Stomach (tissue), 4 donors: ENCODE results near the gene WHAMM.

ENCODE experiments used
- CTCF ChIP-seq, 7 experiments: fragments of 450-650 bp in 4 of 7; fragments of 200-600 bp in 3 of 7; sonication (generic) in 3 of 7; IDR thresholded peaks; one replicate each; pipeline ENCODE4 v1.5.1; 2016 to 2019; ENCODE audit warnings: antibody characterized with exemption in 7 of 7, control low read depth in 2 of 7, mild to moderate bottlenecking in 1 of 7
- EP300 ChIP-seq: sonication (generic); formaldehyde crosslinking; IDR thresholded peaks from one replicate; pipeline ENCODE4 v1.6.1; 2017; ENCODE audit warnings: antibody characterized with exemption
- POLR2A ChIP-seq, 4 donors: fragments of 450-650 bp; IDR thresholded peaks; one replicate each; pipeline ENCODE4 v1.6.1; 2016; ENCODE audit warnings: antibody characterized with exemption in 4 of 4, control low read depth in 2 of 4, mild to moderate bottlenecking in 1 of 4, moderate library complexity in 1 of 4
- POLR2AphosphoS5 ChIP-seq, 3 donors: sonication (generic); formaldehyde crosslinking; IDR thresholded peaks; one replicate each; pipeline ENCODE4 v1.6.1; 2016; ENCODE audit warnings: antibody characterized with exemption in 3 of 3

GRCh38 chr15:82807920-82808633 lies 1.4 kb upstream of the WHAMM start:
- TF ChIP-seq CTCF (IDR thresholded peaks at IDR 0.05) (no peak), POLR2A (IDR thresholded peaks at IDR 0.05) (no peak), POLR2AphosphoS5 (IDR thresholded peaks at IDR 0.05) (no peak), EP300 (no peak)
